ENCODE data around the gene LHFPL3.

DNA sequence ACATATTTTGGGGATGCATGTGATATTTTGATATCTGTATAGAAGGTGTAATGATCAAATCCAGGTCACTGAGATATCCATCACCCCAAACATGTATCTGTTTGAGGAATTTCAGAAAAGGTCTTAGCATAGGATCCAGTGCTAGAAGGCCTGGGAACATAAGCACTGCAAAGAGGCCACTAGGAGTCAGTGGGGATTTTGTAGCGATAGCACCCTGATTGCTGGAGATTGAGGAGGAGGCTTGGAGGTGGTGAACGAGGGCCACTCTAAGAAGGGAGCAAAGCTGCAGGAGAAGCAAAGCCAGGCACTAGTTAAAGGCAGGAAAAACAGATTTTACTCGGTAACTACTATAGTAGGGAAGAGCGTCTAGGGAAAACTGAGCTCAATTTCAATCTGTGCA is 324.0 kb downstream of the LHFPL3 start:
- TF ChIP-seq, protein P1, sequence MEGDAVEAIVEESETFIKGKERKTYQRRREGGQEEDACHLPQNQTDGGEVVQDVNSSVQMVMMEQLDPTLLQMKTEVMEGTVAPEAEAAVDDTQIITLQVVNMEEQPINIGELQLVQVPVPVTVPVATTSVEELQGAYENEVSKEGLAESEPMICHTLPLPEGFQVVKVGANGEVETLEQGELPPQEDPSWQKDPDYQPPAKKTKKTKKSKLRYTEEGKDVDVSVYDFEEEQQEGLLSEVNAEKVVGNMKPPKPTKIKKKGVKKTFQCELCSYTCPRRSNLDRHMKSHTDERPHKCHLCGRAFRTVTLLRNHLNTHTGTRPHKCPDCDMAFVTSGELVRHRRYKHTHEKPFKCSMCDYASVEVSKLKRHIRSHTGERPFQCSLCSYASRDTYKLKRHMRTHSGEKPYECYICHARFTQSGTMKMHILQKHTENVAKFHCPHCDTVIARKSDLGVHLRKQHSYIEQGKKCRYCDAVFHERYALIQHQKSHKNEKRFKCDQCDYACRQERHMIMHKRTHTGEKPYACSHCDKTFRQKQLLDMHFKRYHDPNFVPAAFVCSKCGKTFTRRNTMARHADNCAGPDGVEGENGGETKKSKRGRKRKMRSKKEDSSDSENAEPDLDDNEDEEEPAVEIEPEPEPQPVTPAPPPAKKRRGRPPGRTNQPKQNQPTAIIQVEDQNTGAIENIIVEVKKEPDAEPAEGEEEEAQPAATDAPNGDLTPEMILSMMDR (IDR thresholded peaks at IDR 0.05): no peak
- no peak for TF ChIP-seq POLR2A (IDR thresholded peaks at IDR 0.05)

All from adrenal gland (tissue), 5 donors.